ENCODE measurements around the gene FASLG. TPM values are rescaled to one million over a fixed set of nuclear protein-coding genes. Genes with fewer than 3 reads are reported as not detected.

Gene FASLG
- total and polyA plus RNA-seq, 4 donors: 0.14 to 0.61 (median 0.30) TPM

DNA sequence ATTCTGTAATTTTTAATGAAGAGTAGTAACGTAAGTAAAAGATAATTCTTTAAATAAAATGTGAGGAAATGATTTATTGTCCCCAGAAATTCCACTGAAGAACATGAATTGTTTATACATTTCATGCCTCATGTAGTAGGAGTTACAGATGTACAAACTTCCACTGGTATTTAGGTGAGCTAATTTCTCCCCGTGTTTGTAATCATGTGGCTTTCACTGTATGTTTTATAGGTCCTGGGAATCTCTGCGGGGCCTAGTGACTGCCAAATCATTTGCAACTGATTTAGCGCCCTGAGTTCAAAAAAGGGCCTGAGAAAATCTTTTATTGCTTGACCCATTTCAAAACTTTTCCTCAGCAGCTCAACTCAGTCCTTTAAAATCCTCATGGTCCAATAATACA is 30.5 kb upstream of the FASLG start:
- H3K27me3 ChIP-seq (ENCODE audit: control insufficient read depth in 4 of 4, insufficient read depth in 4 of 4, low read length in 3 of 4): no peaks in the 10 kb centered on the region
- 91% methylated on average over 4 of the region's 4 CpGs for WGBS
- H3K36me3 ChIP-seq (ENCODE audit: control insufficient read depth in 4 of 4, insufficient read depth in 3 of 4, low read depth in 1 of 4, low read length in 3 of 4): no peaks in the 10 kb centered on the region
- no peak overlapping the region for H3K27ac ChIP-seq (ENCODE audit: low read depth in 1 of 2, low read length in 2 of 2)
- TF ChIP-seq REST (IDR thresholded peaks at IDR 0.05) (no peak), HNF4G (IDR thresholded peaks at IDR 0.05) (no peak), MAX (IDR thresholded peaks at IDR 0.05) (no peak), GABPA (IDR thresholded peaks at IDR 0.05 in 1 of 2, conservative IDR thresholded peaks at IDR 0.05 in 1 of 2) (no peak)
- TF ChIP-seq, protein P1, sequence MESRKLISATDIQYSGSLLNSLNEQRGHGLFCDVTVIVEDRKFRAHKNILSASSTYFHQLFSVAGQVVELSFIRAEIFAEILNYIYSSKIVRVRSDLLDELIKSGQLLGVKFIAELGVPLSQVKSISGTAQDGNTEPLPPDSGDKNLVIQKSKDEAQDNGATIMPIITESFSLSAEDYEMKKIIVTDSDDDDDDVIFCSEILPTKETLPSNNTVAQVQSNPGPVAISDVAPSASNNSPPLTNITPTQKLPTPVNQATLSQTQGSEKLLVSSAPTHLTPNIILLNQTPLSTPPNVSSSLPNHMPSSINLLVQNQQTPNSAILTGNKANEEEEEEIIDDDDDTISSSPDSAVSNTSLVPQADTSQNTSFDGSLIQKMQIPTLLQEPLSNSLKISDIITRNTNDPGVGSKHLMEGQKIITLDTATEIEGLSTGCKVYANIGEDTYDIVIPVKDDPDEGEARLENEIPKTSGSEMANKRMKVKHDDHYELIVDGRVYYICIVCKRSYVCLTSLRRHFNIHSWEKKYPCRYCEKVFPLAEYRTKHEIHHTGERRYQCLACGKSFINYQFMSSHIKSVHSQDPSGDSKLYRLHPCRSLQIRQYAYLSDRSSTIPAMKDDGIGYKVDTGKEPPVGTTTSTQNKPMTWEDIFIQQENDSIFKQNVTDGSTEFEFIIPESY (IDR thresholded peaks at IDR 0.05): no peak
- no peak for DNase-seq (ENCODE audit: low spot score)
- H3K9me3 ChIP-seq (ENCODE audit: control insufficient read depth in 4 of 4, low read length in 3 of 4): no peaks in the 10 kb centered on the region
- H3K4me3 ChIP-seq (ENCODE audit: low read depth in 1 of 3, low read length in 3 of 3): no peak overlapping the region
- no peaks in the 10 kb centered on the region for H3K4me1 ChIP-seq (ENCODE audit: control insufficient read depth in 4 of 4, insufficient read depth in 4 of 4, low read length in 3 of 4)
- H3K9ac ChIP-seq (ENCODE audit: low read depth in 1 of 2, low read length in 2 of 2): no peak overlapping the region

GRCh38 chr1:172629170-172629569 is 29.7 kb upstream of the FASLG start:
- 92% methylated on average over 2 of the region's 2 CpGs for WGBS
- H3K27ac ChIP-seq (ENCODE audit: low read depth in 1 of 2, low read length in 2 of 2): no peak overlapping the region
- H3K9ac ChIP-seq (ENCODE audit: low read depth in 1 of 2, low read length in 2 of 2): no peak overlapping the region

More at GRCh38 chr1:172629170-172629569, 29.7 kb upstream of the FASLG start:
- TF ChIP-seq FOXA2 (IDR thresholded peaks at IDR 0.05) (no peak), CTCF (IDR thresholded peaks at IDR 0.05; ENCODE audit: low read depth, low read length, missing input control) (no peak), MAX (IDR thresholded peaks at IDR 0.05) (no peak), TAF1 (conservative IDR thresholded peaks at IDR 0.05) (no peak), RAD21 (IDR thresholded peaks at IDR 0.05) (no peak), HNF4G (IDR thresholded peaks at IDR 0.05) (no peak), FOXA1 (IDR thresholded peaks at IDR 0.05) (no peak), EGR1 (IDR thresholded peaks at IDR 0.05; ENCODE audit: low read depth in 2 of 2) (no peak), HNF4A (conservative IDR thresholded peaks at IDR 0.05) (no peak), RXRA (IDR thresholded peaks at IDR 0.05) (no peak), SP1 (IDR thresholded peaks at IDR 0.05) (no peak), JUND (IDR thresholded peaks at IDR 0.05) (no peak), GABPA (IDR thresholded peaks at IDR 0.05 in 1 of 2, conservative IDR thresholded peaks at IDR 0.05 in 1 of 2) (no peak), REST (IDR thresholded peaks at IDR 0.05) (no peak), NR2F2 (IDR thresholded peaks at IDR 0.05) (no peak)
- TF ChIP-seq, protein P1 (IDR thresholded peaks at IDR 0.05): no peak
- TF ChIP-seq, protein P2, sequence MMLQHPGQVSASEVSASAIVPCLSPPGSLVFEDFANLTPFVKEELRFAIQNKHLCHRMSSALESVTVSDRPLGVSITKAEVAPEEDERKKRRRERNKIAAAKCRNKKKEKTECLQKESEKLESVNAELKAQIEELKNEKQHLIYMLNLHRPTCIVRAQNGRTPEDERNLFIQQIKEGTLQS (IDR thresholded peaks at IDR 0.05): no peak
- no peaks in the 10 kb centered on the region for H3K9me3 ChIP-seq (ENCODE audit: control insufficient read depth in 4 of 4, low read length in 3 of 4)
- H3K27me3 ChIP-seq (ENCODE audit: control insufficient read depth in 4 of 4, insufficient read depth in 4 of 4, low read length in 3 of 4): no peaks in the 10 kb centered on the region
- no peaks in the 10 kb centered on the region for H3K36me3 ChIP-seq (ENCODE audit: control insufficient read depth in 4 of 4, insufficient read depth in 3 of 4, low read depth in 1 of 4, low read length in 3 of 4)
- H3K4me1 ChIP-seq (ENCODE audit: control insufficient read depth in 4 of 4, insufficient read depth in 4 of 4, low read length in 3 of 4): no peaks in the 10 kb centered on the region
- no peak for DNase-seq (ENCODE audit: low spot score)
- no peak overlapping the region for H3K4me3 ChIP-seq (ENCODE audit: low read depth in 1 of 3, low read length in 3 of 3)
